Measurements from ENCODE around the gene FADS2.

FADS2 gene

DNA sequence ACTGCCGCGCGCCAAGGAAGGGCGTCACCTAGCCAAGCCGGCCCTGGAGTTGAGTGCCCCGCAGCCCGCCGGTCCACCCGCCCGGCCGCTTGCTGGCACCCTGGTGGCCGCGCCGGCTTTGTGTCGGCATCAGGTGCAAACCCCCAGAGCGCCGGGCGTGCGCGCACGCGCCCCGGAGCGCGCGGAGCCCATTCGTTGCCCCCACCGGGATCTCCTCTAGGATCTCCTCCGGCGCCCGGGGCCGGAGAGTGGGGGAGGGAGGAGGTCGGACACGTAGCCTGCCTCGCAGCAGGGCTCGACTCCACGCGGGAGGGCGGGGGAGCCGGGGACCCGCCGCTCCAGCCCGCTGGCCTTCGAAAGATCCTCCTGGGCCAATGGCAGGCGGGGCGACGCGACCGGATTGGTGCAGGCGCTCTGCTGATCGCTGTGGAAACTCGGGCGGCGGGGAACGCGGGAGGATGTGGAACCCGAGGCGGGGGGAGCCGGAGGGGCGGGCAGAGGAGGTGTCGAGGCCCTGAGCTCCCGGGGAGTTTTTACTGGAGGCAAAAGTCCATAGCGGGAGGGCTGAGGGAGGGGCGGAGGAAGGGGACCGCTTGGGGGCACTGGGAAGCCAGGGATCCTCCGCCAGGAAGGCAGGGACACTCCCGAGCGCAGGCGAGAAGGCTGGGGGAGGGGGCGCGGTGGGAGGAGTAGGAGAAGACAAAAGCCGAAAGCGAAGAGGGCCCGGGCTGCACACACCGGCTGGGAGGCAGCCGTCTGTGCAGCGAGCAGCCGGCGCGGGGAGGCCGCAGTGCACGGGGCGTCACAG, at the start of gene FADS2:
FADS2 (plus strand) TSS at position 730 of the 808 bp plus-strand sequence. CDS start 91 bp downstream, outside the sequence.
- TF ChIP-seq CTCF (IDR thresholded peaks at IDR 0.05), result no peak

DNA sequence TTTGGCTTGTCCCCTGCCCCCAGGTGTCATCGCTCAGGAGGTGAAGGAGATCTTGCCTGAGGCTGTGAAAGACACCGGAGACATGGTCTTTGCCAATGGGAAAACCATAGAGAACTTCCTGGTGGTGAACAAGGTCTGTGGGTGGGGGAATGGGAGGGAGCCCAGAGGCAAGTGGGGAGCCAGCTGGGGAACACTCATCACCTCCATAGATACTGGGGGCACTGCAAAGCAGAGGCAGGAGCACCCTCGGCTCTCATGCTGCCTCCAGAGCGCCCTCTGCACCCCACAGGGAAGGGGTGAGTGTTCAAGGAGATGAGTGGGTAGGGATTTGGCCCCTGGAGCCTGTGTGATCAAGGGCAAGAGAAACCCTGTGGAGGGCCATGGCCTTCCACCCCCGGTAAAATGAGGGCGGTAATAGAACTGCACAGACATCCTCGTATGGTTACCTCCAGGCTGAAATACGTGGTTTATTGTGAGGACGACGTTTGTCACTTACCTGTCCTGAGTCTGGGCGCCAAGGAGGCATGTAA, 49.7 kb upstream of the FADS2 start:
- TF ChIP-seq CTCF (IDR thresholded peaks at IDR 0.05), result no peak

DNA sequence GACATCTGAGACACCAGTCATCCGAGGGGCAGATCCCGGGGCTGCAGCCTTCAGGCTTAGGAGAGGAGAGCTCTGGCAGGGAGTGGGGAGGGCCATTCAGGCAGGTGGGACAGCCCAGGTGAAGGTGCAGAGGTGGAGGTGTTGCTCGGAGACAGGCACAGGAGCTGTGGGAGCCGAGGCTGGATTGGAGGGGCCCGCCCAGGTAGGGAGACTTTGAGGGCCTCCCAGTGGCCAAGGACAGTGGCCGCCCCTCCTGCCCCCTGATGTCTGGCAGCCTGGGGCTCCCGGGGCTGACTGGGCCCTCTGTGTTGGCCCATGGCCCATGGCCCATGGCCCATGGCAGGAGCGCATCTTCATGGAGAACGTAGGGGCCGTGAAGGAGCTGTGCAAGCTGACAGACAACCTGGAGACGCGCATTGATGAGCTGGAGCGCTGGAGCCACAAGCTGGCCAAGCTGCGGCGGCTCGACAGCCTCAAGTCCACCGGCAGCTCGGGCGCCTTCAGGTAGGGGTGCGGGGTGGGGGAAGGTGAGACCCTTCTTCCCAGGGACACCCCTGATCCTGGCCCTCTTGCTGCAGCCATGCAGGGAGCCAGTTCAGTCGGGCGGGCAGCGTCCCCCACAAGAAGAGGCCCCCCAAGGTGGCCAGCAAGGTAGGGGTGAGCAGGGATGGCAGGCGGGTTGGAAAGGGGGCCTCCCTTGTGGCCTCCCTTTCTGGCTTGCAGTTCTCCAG, 49.0 kb upstream of the FADS2 start:
- TF ChIP-seq CTCF (IDR thresholded peaks at IDR 0.05), result no peak

DNA sequence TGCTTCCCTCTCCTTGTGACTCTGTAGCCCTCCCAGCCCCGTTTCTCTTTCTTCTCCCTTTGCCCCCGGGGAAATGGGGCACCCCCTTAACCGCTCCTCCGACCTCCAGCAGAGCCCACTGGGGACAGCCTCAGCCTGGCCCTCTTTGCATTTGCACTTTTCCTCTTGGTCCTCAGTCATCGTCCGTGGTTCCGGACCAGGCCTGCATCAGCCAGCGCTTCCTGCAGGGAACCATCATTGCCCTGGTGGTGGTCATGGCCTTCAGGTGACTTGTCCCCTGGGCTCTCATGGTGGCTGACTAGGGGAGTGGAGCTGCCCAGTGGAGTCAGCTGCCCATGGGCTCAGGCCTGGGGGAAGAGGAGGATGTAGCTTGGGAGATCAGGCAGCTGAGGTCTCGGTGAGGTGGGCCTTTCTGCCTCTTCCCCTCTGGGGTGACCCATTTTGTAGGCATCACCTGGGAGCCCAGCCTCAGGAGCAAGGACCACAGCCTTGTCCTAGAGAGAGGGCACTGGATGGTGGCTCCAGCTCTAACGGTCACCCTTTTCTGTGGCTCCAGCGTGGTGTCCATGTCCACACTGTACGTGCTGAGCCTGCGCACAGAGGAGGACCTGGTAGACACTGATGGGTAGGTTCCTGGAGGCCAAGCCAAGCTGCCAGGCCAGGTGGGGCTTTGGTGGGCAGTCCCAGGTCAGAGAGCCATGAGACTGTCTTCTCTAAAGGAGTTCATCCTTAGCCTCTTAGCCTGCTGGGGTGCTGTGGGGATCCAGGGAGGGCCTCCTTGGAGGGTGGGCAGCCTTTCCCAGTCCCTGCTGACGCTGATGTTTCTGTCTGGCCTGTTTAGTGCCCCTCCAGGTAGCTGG, 48.2 kb upstream of the FADS2 start:
- no peak for TF ChIP-seq CTCF (IDR thresholded peaks at IDR 0.05)

DNA sequence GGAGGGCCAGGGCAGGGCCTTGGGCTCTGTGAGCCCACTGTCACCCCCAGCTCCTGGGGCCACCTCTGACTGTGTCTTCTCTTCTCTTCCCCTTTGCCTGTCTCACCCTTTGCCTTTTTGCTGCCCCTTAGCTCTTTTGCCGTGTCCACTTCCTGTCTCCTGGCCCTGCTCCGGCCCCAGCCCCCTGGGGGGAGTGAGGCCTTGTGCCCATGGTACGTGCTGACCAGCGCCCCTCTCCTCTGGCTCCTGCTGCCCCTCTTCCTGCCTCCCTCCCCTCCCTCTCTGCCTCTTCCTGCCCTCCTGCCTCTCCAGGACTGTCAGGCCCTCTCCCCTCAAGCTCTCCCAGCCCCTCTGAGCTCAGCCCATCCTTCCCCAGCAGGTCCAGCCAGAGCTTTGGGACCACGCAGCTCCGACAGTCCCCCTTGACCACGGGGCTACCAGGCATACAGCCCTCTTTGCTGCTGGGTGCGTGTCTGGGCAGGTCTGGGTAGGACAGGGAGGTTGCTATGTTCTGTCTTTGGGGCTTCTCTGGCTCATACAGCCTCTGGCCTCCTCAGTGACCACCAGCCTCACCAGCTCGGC, 47.4 kb upstream of the FADS2 start:
- no peak for TF ChIP-seq CTCF (IDR thresholded peaks at IDR 0.05)

DNA sequence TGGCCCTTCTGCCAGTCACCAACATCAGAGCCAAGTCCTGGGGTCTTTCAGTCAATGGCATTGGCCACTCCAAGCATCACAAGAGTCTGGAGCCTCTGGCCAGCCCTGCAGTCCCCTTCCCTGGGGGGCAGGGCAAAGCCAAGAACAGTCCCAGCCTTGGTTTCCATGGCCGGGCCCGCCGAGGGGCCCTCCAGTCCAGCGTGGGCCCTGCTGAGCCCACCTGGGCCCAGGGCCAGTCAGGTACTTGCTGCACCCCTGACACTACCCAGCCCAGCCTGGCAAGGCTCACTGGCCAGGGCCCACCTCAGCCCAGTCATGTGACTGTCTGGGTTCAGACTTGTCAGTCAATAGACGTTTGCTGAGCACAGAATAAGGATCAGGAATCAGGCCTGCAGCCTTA, 46.5 kb upstream of the FADS2 start:
- no peak for TF ChIP-seq CTCF (IDR thresholded peaks at IDR 0.05)

- TF ChIP-seq CTCF (IDR thresholded peaks at IDR 0.05), result no peak
Observed at GRCh38 chr11:61782299-61782698, 45.8 kb upstream of the FADS2 start.
